HG02938 (cell line): Measurements from ENCODE around the gene SLC39A3.

Source experiments
- ATAC-seq: cut with Tn5 transposase; IDR thresholded peaks from one replicate; pipeline ENCODE4 v1.9.1; 2021; ENCODE audit warnings: mild to moderate bottlenecking, moderate library complexity; ENCODE audit not compliant: unreplicated experiment

SLC39A3 gene

DNA sequence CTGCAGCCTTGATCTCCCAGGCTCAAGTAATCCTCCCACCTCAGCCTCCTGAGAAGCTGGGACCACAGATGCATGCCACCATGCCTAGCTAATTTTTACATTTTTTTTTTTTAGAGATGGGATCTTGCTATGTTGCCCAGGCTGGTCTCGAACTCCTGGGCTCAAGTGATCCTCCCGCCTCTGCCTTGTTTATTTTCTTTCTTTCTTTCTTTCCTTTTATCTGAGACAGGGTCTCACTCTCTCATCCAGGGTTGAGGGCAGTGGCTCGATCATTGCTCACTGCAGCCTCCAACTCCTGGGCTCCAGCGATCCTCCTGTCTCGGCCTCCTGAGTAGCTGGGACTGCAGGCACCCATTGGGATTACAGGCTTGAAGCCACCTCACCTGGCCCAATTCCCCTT lies 33.6 kb downstream of the SLC39A3 start:
- ATAC-seq: no peak

DNA sequence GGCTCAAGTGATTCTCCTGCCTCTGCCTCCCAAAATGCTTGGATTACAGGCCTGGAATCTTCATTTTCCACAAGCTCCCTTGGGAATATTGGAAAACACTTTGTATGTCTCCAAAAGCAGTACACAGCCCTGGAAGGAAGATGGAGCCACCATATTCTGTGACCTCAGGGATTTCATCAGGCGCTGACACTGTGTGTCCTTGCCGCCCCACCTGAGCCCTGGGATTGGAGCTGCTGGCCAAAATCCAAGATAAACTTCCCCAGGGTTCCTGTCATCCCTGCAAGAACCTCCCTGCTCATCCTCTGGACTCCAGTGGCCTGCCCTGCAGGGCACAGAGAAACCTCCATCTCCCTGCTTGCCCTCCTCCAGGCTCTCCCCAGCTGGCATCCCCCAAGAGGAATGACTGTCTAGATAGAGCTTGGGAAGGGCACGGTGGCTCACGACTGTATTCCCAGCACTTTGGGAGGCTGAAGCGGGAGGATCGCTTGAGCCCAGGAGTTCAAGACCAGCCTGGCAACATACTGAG lies 36.1 kb downstream of the SLC39A3 start:
- no peak for ATAC-seq

DNA sequence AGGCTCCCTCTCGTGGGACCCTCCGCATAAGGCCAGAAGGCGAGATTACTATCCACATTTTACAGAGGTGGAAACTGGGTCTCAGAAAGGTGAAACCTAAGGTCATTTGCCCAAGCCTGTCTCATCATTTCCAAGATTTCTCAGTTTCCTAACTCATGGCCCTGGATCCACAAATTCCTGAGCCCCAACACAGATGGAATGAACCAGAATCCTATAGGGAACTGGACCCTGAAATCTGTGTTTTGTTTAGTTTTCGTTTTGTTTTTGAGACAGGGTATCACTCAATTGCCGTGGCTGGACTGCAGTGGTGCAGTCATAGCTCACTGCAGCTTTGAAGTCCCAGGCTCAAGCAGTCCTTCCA lies 36.8 kb downstream of the SLC39A3 start:
- no peak for ATAC-seq

DNA sequence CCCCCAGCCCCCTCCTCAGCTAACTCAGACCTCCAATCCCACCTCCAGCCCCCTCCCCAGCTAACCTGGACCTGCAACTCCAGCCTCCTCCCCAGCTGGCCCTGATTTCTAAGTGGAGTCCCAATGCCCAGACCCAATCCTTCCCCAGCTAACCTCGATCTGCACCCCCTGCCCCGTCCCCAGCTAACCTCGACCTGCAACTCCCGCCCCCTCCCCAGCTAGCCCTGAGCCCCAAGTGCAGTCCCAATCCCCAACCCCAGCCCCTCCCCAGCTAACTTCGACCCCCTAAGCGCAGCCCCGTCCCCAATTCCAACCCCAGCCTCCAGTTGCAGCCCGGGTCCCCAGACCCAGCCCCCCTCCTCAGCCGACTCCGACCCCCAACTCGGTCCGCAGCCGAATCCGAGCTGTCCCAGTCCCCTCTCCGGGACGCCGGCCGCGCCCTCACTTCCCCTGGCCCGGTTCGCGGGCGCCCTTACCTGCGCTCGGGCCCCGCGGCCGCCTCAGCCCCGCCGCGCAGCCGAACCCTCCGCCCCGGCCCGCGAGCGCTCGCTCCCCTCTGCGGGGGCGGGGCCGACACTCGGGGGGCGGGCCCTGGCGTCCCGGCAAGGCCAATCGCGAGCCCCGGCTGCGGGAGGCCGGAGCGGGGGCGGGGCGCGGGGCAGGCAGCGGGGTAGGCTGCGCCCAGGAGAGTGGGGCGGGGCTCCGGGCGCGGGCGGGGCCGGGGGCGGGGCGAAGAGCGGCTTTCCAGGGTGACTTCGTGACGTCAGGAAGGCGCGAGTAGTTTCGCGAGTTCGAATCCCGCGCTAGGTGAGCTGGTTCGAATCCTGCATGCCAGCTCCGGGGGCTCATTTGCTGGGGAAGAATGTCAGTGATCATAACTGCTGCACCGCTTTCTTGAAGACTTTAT lies 37.4 kb downstream of the SLC39A3 start, which contains the start of gene GNG7:
Gene GNG7, minus strand, starts transcription at position 525 of the 907 bp plus-strand sequence. CDS start 182,006 bp downstream, outside the sequence.
- no peak for ATAC-seq

DNA sequence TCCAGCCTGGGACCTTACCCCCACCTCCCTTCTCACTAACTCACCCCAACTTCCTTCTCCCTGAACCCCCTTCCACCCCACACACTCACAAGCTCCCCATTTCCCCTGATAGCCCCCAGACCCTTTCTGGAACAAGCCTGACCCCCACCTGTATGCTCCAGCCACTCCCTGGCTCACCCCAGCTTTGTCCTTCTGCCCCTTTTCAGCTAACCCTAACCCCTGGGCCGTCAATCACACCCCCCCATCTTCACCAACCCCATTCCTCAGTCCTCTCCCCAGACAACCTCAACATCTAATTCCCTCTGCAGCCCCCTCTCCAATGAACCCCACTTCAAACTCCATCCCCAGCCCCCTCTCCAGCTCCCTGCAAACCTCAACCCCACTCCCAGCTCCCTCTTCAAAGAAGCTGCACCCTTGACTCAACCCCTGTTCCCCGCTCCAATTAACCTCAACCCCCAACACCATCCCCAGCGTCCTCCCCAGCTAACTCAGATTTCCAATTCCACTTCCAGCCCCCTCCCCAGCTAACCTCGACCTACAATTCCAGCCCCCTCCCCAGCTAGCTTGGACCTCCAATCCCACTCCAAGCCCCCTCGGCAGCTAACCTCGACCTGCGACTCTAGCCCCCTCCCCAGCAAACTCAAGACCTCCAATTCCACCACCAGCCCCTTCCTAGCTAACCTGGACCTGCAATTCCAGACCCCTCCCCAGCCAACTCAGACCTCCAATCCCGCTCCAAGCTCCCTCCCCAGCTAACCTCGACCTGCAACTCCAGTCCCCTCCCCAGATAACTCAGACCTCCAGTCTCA lies 38.3 kb downstream of the SLC39A3 start:
- ATAC-seq: no peak

DNA sequence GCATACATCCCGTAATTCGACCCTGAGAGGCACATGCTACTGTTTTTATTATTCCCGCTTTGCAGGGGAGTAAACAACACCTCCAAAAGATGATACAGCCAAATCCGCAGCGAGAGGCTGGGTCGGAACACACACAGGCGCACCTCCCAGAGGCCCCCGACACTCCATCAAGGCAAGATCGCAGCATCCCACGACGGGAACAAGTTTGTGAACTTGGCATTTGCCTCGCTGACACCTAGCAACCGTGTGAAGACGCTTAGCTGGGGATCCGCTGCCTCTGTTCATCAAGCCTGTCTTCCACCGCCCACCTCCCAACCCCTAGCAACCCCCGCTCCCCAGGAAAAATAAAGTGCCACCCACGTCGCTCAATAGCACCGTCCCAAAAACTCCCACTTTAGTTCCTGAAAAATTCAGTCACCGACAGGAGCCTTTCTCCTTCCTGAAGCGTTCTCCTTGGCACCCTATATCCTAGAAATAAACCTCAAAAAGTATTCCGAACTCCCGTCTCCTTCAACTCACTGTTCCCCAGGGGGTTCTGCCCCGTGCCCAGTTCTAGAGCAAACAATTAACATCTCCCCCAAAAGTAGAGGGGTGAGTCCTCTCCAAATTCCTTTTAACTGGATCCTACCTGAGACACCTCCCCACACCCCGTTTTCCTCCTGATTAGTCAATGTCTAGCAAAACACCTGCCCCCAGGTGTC lies 39.0 kb downstream of the SLC39A3 start:
- no peak for ATAC-seq

DNA sequence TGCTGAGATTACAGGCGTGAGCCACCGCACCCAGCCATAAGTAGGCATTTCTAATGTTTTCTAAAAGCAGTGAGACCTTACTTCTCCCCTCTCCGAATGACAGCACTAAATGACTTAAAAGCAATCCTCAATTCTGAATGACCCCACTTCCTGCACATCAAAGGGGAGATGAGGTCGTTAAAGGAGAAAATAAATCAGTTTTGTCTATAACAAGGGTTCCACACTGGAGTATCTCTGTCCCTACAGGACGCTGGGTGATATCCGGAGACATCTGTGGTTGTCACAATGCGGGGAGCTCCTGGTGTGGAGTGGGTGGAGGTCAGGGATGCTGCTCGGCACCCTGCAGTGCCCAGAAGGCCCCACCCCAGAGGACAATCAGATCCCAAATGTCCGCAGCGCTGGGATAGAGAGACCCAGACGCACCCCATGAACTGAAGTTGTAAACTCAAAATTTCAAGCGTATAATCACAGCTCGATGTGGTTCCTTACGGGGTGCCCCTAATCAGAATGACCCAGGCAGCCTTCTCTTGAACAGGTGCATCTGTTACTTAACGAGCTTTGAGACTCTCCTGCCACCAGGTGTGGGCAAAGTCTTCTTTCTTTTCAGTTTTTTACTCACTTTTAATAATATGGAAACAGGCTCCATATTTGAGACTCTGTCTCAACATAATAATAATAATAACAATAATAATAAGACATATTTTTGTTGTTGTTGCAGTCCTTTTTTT lies 40.2 kb downstream of the SLC39A3 start:
- no peak for ATAC-seq

DNA sequence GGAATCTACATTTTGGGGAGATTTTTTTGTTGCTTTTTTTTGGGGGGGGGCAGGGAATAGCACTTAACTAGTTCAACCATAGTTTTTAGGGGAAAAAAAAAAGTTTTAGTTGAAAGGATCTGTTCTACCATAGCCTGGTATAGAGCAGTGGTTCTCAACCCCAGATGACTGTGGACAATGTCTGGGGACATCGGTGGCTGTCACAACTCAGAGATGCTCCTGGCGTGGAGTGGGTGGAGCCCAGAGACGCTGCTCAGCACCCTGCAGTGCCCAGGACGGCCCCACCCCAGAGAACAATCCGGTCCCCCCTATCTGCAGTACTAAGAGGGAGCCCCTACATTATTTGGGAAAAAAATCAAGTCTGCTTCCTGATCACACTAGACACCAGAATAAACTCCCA lies 45.6 kb downstream of the SLC39A3 start:
- ATAC-seq: no peak

DNA sequence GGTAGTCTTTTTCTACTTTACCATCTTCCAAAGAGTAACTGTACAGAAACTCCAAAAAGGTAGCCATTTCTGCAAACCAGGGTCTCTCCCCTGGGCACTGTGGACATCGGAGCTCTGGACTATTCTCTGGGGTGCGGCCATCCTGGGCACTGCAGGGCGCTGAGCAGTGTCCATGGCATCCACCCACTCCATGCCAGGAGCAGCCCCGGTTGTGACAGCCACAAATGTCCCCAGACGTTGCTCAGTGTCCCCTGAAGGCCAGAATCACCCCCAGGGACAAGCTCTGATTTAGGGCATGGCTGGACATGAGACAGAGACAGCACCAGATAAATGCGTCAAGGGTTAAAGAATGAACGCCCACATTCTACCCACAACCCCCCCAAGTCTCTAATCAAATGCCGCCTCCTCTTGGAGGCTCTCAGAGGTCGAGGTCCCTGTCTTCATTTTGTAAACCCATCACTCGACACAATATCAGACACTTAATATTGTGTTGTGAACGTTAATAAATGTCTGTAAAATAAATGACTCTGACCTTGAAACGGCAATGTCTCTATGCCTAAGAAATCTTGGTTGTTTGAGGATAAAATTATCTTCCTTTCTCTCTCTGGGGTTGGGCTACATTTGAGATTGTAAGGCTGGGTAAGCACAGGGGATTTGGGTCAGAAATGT lies 46.2 kb downstream of the SLC39A3 start:
- no peak for ATAC-seq

DNA sequence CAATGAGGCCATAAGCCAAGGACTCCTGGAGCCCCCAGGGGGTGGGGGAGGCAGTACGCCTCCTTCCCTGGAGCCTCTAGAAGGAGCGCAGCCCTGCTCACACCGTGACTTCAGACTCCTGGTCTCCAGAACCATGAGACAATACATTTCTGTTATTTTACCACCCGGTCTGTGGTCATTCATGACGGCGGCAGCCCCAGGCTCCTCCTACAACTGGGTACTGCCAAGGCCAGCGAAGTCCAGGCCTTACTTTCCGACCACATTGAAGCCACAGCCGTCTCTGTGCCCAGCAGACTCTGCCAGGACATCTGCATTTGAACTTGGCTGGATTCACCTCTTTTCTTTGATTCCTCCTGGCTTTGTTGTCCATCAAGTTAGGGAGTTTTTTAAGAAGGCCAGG lies 47.9 kb downstream of the SLC39A3 start:
- no peak for ATAC-seq

DNA sequence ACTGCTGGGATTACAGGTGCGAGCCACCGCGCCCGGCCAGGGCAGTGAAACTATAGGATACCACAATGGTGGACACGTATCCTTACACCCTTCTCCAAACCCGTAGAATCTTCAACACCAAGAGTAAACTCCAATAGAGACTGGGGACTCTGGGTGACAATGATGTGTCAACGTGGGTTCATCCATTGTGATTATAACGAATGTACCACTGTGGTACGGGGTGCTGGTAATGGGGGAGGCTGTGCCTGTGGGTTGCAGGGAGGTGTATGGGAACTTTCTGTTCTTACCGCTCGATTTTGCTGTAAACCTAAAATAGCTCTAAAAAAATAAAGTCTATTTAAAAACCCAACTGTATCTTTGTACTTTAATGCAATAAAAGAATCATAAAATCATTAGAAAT lies 49.0 kb downstream of the SLC39A3 start:
- ATAC-seq: no peak

DNA sequence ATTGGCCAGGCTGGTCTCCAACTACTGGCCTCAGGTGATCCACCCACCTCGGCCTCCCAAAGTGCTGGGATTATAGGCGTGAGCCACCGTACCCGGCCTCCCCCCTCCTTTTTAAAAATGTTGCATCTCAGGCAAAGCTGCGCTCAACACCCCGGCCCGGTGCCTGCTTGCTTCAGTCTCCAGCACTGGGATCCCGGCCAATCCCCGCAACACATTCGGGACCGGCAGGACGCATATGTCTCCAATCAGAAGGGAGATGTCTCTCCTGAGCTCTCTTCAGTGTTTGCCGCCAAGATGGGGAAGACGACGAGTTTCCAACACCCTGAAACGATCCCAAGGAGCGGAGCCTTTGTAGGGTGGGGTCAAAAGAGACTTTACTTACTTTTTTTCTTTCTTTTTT lies 53.5 kb downstream of the SLC39A3 start:
- ATAC-seq: no peak

DNA sequence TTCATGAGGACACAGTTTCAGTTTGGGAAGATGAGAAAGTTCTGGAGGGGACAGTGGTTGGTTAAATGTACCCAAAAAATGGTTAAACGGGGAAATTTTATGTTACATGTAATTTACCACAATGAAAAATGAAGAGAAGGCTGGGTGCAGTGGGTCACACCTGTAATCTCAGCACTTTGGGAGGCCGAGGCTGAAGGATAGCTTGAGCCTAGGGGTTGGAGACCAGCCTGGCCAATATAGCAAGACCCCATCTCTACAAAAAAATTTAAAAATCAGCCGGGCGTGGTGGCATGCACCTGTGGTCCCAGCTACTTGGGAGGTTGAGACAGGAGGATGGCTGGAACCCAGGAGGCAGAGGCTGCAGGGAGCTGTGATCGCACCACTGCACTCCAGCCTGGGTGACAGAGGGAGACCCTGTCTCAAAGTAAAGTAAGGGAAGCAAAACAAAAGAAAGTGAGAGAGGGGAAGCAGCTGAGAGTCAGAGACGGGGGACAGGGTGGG lies 54.6 kb downstream of the SLC39A3 start:
- ATAC-seq: no peak

DNA sequence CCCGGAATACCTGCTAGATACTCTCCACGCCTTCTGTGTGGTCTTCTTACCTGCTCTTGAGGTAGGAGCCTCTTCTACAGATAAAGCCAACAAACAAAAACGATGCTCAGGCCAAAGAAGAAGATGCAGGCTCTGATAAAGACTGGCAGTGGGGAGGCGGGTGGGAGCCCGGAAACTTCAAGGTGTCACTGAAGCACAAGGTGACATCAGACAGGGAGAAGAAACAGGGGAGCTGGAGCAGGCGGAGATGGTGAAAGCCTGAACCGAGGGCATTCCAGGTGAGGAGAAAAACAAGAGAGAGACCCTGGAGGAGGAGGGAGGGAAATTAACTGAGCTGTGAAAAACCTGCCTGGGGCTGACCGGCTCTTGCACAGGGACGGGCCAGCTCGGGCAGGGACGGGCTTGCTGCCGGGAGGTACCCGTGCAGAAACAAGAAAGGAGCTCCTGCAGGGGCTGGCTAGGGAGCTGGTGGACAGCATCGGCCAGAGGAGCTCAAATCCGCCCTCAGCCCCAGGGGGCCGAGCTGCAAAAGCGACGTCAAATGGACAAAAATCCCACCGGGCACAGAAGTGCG lies 56.3 kb downstream of the SLC39A3 start:
- ATAC-seq: no peak
